Lower leg skin (tissue), 4 donors: Measurements from ENCODE around the gene PAK6. TPM values are rescaled to one million over a fixed set of nuclear protein-coding genes. Genes with fewer than 3 reads are reported as not detected.

Experiments used
- DNase-seq, 2 donors: peaks; one replicate each; pipeline ENCODE4 v3.0.0-alpha.2; 2019; ENCODE audit warnings: low spot score in 2 of 2
- H3K4me3 ChIP-seq: fragments of 200-600 bp; sonication (generic); 2 replicates; pipeline ENCODE4 v1.5.1; 2017; ENCODE audit warnings: mild to moderate bottlenecking, low read depth; ENCODE audit not compliant: poor library complexity, severe bottlenecking
- CTCF ChIP-seq, 3 donors: fragments of 450-650 bp; IDR thresholded peaks; one replicate each; pipeline ENCODE4 v1.5.1; 2016; ENCODE audit warnings: antibody characterized with exemption in 3 of 3, mild to moderate bottlenecking in 3 of 3, moderate library complexity in 2 of 3
- POLR2A ChIP-seq, 2 donors: fragments of 450-650 bp; IDR thresholded peaks; one replicate each; pipeline ENCODE4 v1.6.1; 2016 to 2017; ENCODE audit warnings: antibody characterized with exemption in 2 of 2, mild to moderate bottlenecking in 1 of 2, moderate library complexity in 1 of 2
- WGBS, 2 donors: methylation state at CpG; one replicate each; pipeline ENCODE4 v1.1.5; 2018; 5-methylcytosine and 5-hydroxymethylcytosine counted together
- intact Hi-C: fragments of 100-400 bp; cut with DNase I; formaldehyde crosslinking; loops from one replicate; pipeline ENCODE4 v1.15.0; 2023; ENCODE audit warnings: low total_unique reads
- total RNA-seq, 4 donors: library from RNA; depleted of rRNA; stranded (reverse); fragments of >200 nt; gene quantifications; one replicate each; pipeline ENCODE4 v1.1.0, GENCODE V29; 2016

The PAK6 gene
- total RNA-seq, 4 donors from 2014 or later, result 48.3 to 83.9 (median 70.4) TPM

- peak overlapping the region; percentile 21 for H3K4me3 ChIP-seq
- TF ChIP-seq POLR2A (IDR thresholded peaks at IDR 0.05) (no peak), CTCF (IDR thresholded peaks at IDR 0.05) (no peak)
- no peak for DNase-seq
- intact Hi-C loops, result no loop called here
- WGBS, 2 donors, result 28 to 31% methylated on average over 5 of the region's 5 CpGs
These were observed 485 bp downstream of the PAK6 start for GRCh38 chr15:40239404-40239692.

- peak overlapping the region; percentile 21 for H3K4me3 ChIP-seq
- intact Hi-C loops, result no loop called here
- DNase-seq, result peak in 1 of 2 donors; percentile 84
- 48 to 60% methylated on average over 14 to 18 of the region's 19 CpGs for WGBS, 2 donors
- no peak for TF ChIP-seq CTCF (IDR thresholded peaks at IDR 0.05)
- TF ChIP-seq POLR2A (IDR thresholded peaks at IDR 0.05), result no peak
These were observed 1.1 kb downstream of the PAK6 start for GRCh38 chr15:40239693-40240618.

- peak in 1 of 2 donors; percentile 81 for DNase-seq
- H3K4me3 ChIP-seq, result no peak overlapping the region
- intact Hi-C loops, result no loop called here
- TF ChIP-seq CTCF (IDR thresholded peaks at IDR 0.05) (no peak), POLR2A (IDR thresholded peaks at IDR 0.05) (no peak)
- WGBS, 2 donors, result 64 to 75% methylated on average over 10 of the region's 10 CpGs
These were observed 1.9 kb downstream of the PAK6 start for GRCh38 chr15:40240619-40241221.

GRCh38 chr15:40241269-40242212, 2.7 kb downstream of the PAK6 start:
- TF ChIP-seq CTCF (IDR thresholded peaks at IDR 0.05) (no peak), POLR2A (IDR thresholded peaks at IDR 0.05) (no peak)
- peak; percentile 10 to 77 for DNase-seq
- H3K4me3 ChIP-seq, result no peak overlapping the region
- intact Hi-C loops, result no loop called here
- WGBS, 2 donors, result 56 to 68% methylated on average over 11 to 14 of the region's 14 CpGs

GRCh38 chr15:40242213-40242599, 3.3 kb downstream of the PAK6 start:
- DNase-seq, result peak; percentile 13 to 80
- intact Hi-C loops, result no loop called here
- 89 to 91% methylated on average over 9 to 10 of the region's 10 CpGs for WGBS, 2 donors
- H3K4me3 ChIP-seq, result no peak overlapping the region
- no peak for TF ChIP-seq POLR2A (IDR thresholded peaks at IDR 0.05)
- no peak for TF ChIP-seq CTCF (IDR thresholded peaks at IDR 0.05)
